ENCODE data around the gene OTOGL.

- no peak for TF ChIP-seq CTCF (IDR thresholded peaks at IDR 0.05)
- no peak for TF ChIP-seq POLR2A (IDR thresholded peaks at IDR 0.05)
Observed at GRCh38 chr12:80198782-80199337, 99.5 kb downstream of the OTOGL start.
